Panc1 (cell line): ENCODE measurements around the gene FAM241B. TPM values are rescaled to one million over a fixed set of nuclear protein-coding genes. Genes with fewer than 3 reads are reported as not detected.

Source experiments
- ATAC-seq: fragments of 200-7000 bp; cut with Tn5 transposase; 2 replicates; pipeline ENCODE4 v1.9.1; 2020; ENCODE audit warnings: mild to moderate bottlenecking, moderate library complexity
- BruUV-seq: library from RNA; stranded (reverse); fragments of 400-500 nt; replicated peaks from 2 replicates; lab custom pipeline; 2021; lab: Mats Ljungman, UMichigan
- CTCF ChIA-PET: fragments of 300-600 bp; sonication (Branson Sonifier 250); formaldehyde crosslinking; loops from one replicate; lab custom pipeline; 2022; ENCODE audit warnings: antibody characterized with exemption; lab: Charles Lee
- POLR2A ChIA-PET: fragments of 300-600 bp; sonication (Branson Sonifier 250); formaldehyde crosslinking; loops from one replicate; lab custom pipeline; 2022; ENCODE audit warnings: antibody characterized with exemption; lab: Charles Lee
- DNase-seq: peaks from one replicate; pipeline ENCODE4 v3.0.0-alpha.2; 2010; ENCODE audit warnings: low read depth, low spot score
- H3K27ac ChIP-seq: 2 replicates; pipeline ENCODE4 v1.5.1; 2011; ENCODE audit warnings: mild to moderate bottlenecking, low read length, inconsistent platforms
- H3K27me3 ChIP-seq: fragments of 200-500 bp; sonication (Bioruptor generic); 2 replicates; pipeline ENCODE4 v1.6.0; 2014; ENCODE audit warnings: low read length, inconsistent platforms; ENCODE audit not compliant: control insufficient read depth, insufficient read depth
- H3K36me3 ChIP-seq: fragments of 200-500 bp; sonication (Bioruptor generic); 2 replicates; pipeline ENCODE4 v1.5.1; 2014; ENCODE audit warnings: inconsistent platforms, mild to moderate bottlenecking, low read length, moderate library complexity; ENCODE audit not compliant: control insufficient read depth, insufficient read depth
- H3K4me1 ChIP-seq: 2 replicates; pipeline ENCODE4 v1.5.1; 2011; ENCODE audit warnings: inconsistent platforms, mild to moderate bottlenecking, low read length, moderate library complexity; ENCODE audit not compliant: control insufficient read depth, insufficient read depth
- H3K4me3 ChIP-seq, 2 experiments: 2 replicates each; pipeline ENCODE4 v1.5.1; 2011 to 2012; ENCODE audit warnings: low read depth in 2 of 2, low read length in 2 of 2, mild to moderate bottlenecking in 2 of 2, inconsistent platforms in 1 of 2, moderate library complexity in 1 of 2
- H3K9me3 ChIP-seq: fragments of 200-500 bp; sonication (Bioruptor generic); 2 replicates; pipeline ENCODE4 v1.5.1; 2014; ENCODE audit warnings: low read depth, mild to moderate bottlenecking, inconsistent platforms, low read length, moderate library complexity; ENCODE audit not compliant: control insufficient read depth, insufficient read depth
- POLR2AphosphoS5 ChIP-seq: IDR thresholded peaks from 2 replicates; pipeline ENCODE4 v1.6.1; 2012; ENCODE audit warnings: mild to moderate bottlenecking, low read depth, low read length, moderate library complexity
- SIN3A ChIP-seq: IDR thresholded peaks from 2 replicates; pipeline ENCODE4 v1.6.1; 2012; ENCODE audit warnings: low read depth, mild to moderate bottlenecking, low read length, moderate library complexity, borderline replicate concordance; ENCODE audit not compliant: insufficient read depth
- TCF7L2 ChIP-seq: IDR thresholded peaks from 2 replicates; pipeline ENCODE4 v1.6.1; 2011; ENCODE audit warnings: mild to moderate bottlenecking, low read depth, low read length, inconsistent platforms
- in situ Hi-C: cut with HindIII; loops from 2 replicates; pipeline ENCODE4 v1.10.0; 2016; ENCODE audit warnings: low sequenced_read_pairs, low pct_unique_long_range_greater_than_20kb
- intact Hi-C: fragments of 100-400 bp; cut with micrococcal nuclease; formaldehyde crosslinking; loops from one replicate; pipeline ENCODE4 v1.10.0; 2022; ENCODE audit not compliant: unreplicated experiment
- total RNA-seq: library from RNA; stranded (reverse); gene quantifications from one replicate; pipeline ENCODE4 v1.2.1, GENCODE V29; 2021; ENCODE audit not compliant: unreplicated experiment
- TF ChIP-seq, protein P1 (sequence below): fragments of 450-650 bp; IDR thresholded peaks from 2 replicates; pipeline ENCODE4 v1.5.1; 2017; ENCODE audit warnings: mild to moderate bottlenecking
- TF ChIP-seq, protein P2 (sequence below), 2 experiments: IDR thresholded peaks; 2 replicates each; pipeline ENCODE4 v1.6.1; 2011 to 2012; ENCODE audit warnings: low read depth in 2 of 2, control low read depth in 1 of 2, low read length in 1 of 2, mild to moderate bottlenecking in 1 of 2, moderate library complexity in 1 of 2; ENCODE audit not compliant: insufficient read depth in 1 of 2

The FAM241B gene
- total RNA-seq, 1 experiment from 2014 or later, result 29.1 TPM

DNA sequence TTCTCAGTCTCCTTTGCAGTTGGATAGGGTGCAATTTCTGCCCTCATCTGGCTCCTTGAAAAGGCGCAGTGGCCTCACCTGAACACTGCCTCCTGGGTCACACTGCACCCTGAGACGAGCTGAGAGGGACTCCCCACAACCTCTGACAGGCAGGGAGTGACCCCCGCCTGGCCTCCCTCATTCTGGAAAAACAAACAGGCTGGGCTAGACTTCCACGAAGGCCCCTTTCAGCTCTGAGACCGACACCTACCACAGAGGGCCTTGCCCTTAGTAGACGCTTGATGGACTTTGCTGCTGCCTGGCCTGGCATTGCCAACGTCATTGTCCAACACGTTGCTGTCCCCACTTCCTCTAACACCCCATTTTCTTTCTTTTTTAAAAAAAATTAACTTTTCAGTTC lies 8.6 kb downstream of the FAM241B start:
- ATAC-seq (no peak), DNase-seq (no peak)
- in situ Hi-C loops, result no loop called here
- Histone ChIP-seq H3K4me1 (no peaks in the 10 kb centered on the region), H3K27ac (no peak overlapping the region), H3K4me3 (no peak overlapping the region), H3K27me3 (no peaks in the 10 kb centered on the region), H3K36me3 (no peaks in the 10 kb centered on the region), H3K9me3 (no peaks in the 10 kb centered on the region)
- intact Hi-C loops, result loop anchor here (5.0 to 10.0 kb wide), 3 partner anchors 124 to 404 kb away; no protein-coding TSS in a partner anchor
- no TSS peak for BruUV-seq
- ChIA-PET POLR2A (no interaction called here), CTCF (interaction anchor here (0.6 to 1.4 kb wide), 2 partner anchors 9 to 124 kb away, joined by 3 read pairs; no protein-coding TSS in a partner anchor)
- TF ChIP-seq SIN3A, result no peak
- TF ChIP-seq, protein P1, sequence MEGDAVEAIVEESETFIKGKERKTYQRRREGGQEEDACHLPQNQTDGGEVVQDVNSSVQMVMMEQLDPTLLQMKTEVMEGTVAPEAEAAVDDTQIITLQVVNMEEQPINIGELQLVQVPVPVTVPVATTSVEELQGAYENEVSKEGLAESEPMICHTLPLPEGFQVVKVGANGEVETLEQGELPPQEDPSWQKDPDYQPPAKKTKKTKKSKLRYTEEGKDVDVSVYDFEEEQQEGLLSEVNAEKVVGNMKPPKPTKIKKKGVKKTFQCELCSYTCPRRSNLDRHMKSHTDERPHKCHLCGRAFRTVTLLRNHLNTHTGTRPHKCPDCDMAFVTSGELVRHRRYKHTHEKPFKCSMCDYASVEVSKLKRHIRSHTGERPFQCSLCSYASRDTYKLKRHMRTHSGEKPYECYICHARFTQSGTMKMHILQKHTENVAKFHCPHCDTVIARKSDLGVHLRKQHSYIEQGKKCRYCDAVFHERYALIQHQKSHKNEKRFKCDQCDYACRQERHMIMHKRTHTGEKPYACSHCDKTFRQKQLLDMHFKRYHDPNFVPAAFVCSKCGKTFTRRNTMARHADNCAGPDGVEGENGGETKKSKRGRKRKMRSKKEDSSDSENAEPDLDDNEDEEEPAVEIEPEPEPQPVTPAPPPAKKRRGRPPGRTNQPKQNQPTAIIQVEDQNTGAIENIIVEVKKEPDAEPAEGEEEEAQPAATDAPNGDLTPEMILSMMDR, result no peak
- TF ChIP-seq, protein P2, sequence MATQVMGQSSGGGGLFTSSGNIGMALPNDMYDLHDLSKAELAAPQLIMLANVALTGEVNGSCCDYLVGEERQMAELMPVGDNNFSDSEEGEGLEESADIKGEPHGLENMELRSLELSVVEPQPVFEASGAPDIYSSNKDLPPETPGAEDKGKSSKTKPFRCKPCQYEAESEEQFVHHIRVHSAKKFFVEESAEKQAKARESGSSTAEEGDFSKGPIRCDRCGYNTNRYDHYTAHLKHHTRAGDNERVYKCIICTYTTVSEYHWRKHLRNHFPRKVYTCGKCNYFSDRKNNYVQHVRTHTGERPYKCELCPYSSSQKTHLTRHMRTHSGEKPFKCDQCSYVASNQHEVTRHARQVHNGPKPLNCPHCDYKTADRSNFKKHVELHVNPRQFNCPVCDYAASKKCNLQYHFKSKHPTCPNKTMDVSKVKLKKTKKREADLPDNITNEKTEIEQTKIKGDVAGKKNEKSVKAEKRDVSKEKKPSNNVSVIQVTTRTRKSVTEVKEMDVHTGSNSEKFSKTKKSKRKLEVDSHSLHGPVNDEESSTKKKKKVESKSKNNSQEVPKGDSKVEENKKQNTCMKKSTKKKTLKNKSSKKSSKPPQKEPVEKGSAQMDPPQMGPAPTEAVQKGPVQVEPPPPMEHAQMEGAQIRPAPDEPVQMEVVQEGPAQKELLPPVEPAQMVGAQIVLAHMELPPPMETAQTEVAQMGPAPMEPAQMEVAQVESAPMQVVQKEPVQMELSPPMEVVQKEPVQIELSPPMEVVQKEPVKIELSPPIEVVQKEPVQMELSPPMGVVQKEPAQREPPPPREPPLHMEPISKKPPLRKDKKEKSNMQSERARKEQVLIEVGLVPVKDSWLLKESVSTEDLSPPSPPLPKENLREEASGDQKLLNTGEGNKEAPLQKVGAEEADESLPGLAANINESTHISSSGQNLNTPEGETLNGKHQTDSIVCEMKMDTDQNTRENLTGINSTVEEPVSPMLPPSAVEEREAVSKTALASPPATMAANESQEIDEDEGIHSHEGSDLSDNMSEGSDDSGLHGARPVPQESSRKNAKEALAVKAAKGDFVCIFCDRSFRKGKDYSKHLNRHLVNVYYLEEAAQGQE (IDR thresholded peaks at IDR 0.05; ENCODE audit: insufficient read depth in 1 of 2, low read depth in 2 of 2, low read length in 1 of 2), result no peak
- TF ChIP-seq TCF7L2, result no peak
- TF ChIP-seq POLR2AphosphoS5, result no peak

DNA sequence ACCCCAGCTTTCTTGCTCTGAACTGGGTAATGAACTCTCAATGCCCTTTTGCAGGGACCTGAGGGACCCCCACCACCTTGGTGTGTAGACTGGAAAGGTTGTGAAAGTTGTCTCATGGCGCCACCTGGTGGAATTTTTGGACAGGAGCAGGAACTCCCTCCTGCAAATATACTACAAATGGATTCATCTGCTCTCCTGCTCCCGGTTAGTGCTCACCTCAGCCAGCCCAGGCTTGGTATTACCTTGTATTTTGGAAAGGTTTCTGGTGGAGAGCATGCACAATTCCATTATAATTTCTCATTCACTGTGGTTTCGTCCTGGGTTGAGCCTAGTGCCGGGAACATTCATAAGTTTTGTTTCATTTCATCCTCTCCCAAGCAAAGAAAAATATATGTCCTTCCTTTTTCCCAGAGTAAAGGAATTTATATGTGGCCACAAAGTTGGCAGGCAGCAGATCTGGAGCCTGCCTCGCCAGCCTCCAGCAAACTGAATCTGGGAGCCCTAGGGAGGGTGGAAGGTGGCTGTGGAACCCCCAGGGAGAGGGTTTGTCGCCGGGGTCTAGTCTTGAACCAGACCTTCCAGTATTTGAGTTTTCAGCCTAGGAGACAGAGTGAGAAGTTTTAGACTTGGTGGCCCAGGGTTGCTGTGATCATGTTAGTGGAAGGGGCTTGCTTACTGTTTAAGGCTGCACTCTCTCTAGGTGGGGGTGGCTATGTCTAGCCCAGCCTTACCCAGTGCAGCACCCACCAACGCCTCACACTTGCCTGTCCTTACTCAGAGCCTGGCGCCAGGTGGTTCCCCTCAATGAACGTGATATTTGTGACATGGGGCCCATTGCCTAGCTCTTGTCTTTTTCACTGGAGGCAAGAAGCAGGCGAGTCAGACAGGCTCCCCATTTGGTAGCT lies 9.5 kb downstream of the FAM241B start:
- no TSS peak for BruUV-seq
- Histone ChIP-seq H3K27me3 (no peaks in the 10 kb centered on the region), H3K27ac (no peak overlapping the region), H3K4me3 (no peak overlapping the region), H3K9me3 (no peaks in the 10 kb centered on the region), H3K4me1 (no peaks in the 10 kb centered on the region), H3K36me3 (no peaks in the 10 kb centered on the region)
- intact Hi-C loops, result loop anchor here (5.0 to 10.0 kb wide), 4 partner anchors 125 to 405 kb away; no protein-coding TSS in a partner anchor
- TF ChIP-seq POLR2AphosphoS5 (no peak), TCF7L2 (no peak), SIN3A (no peak)
- TF ChIP-seq, protein P2 (IDR thresholded peaks at IDR 0.05; ENCODE audit: insufficient read depth in 1 of 2, low read depth in 2 of 2, low read length in 1 of 2), result no peak
- TF ChIP-seq, protein P1, result peak; percentile 97
- in situ Hi-C loops, result no loop called here
- CTCF ChIA-PET, result interaction anchor here (0.6 to 1.4 kb wide), 3 partner anchors 10 to 124 kb away, joined by 3 to 4 read pairs (median 3); no protein-coding TSS in a partner anchor
- ATAC-seq, result peak; percentile 79
- peak; percentile 51 for DNase-seq
- POLR2A ChIA-PET, result no interaction called here
